DOHH2 (cell line): ENCODE results near the gene COTL1.

Experiments
- CTCF ChIP-seq: fragments of 200-600 bp; sonication (generic); IDR thresholded peaks from one replicate; pipeline ENCODE4 v1.5.1; 2014; ENCODE audit warnings: antibody characterized with exemption, mild to moderate bottlenecking, low read depth, low read length; ENCODE audit not compliant: poor library complexity, severe bottlenecking
- EZH2phosphoT487 ChIP-seq: fragments of 200-600 bp; sonication (generic); IDR thresholded peaks from 2 replicates; pipeline ENCODE4 v1.6.1; 2017; ENCODE audit warnings: borderline replicate concordance, mild to moderate bottlenecking, antibody characterized with exemption, low read length, moderate library complexity, mixed read lengths

GRCh38 chr16:84535408-84535807 lies 82.5 kb downstream of the COTL1 start:
- no peak for TF ChIP-seq EZH2phosphoT487
- TF ChIP-seq CTCF, result no peak
